Activated CD4-positive, alpha-beta memory T cell treated with anti-CD3 and anti-CD28 coated beads, Interleukin-2, amount 10 ng/mL, durations not matched to agents 7 days and 5 days (primary cell): Measurements from ENCODE around the gene MKKS. TPM values are rescaled to one million over a fixed set of nuclear protein-coding genes. Genes with fewer than 3 reads are reported as not detected.

Experiments
- CTCF ChIA-PET: fragments of 350-600 bp; sonication (Branson Sonifier 250); formaldehyde crosslinking; loops from one replicate; lab custom pipeline; 2021; ENCODE audit warnings: antibody characterized with exemption, inconsistent platforms; lab: Charles Lee
- POLR2A ChIA-PET: fragments of 350-600 bp; sonication (Branson Sonifier 250); formaldehyde crosslinking; loops from one replicate; lab custom pipeline; 2021; ENCODE audit warnings: antibody characterized with exemption; lab: Charles Lee
- DNase-seq: peaks from one replicate; pipeline ENCODE4 v3.0.0-alpha.2; 2020
- H3K27ac Mint-ChIP-seq: one replicate; pipeline ENCODE4 v1.8.0; 2021; ENCODE audit warnings: mild to moderate bottlenecking, mixed read lengths
- H3K27me3 Mint-ChIP-seq: one replicate; pipeline ENCODE4 v1.8.0; 2021; ENCODE audit warnings: mixed read lengths
- H3K36me3 Mint-ChIP-seq: one replicate; pipeline ENCODE4 v1.8.0; 2021; ENCODE audit warnings: low read depth, mixed read lengths
- H3K4me1 Mint-ChIP-seq: one replicate; pipeline ENCODE4 v1.8.0; 2021; ENCODE audit warnings: mixed read lengths
- H3K4me3 Mint-ChIP-seq: one replicate; pipeline ENCODE4 v1.8.0; 2021; ENCODE audit warnings: mild to moderate bottlenecking, mixed read lengths
- H3K9me3 Mint-ChIP-seq: one replicate; pipeline ENCODE4 v1.8.0; 2021; ENCODE audit warnings: mixed read lengths
- total RNA-seq, 2 experiments: library from RNA; stranded (reverse); gene quantifications; one replicate each; pipeline ENCODE4 v1.2.3, GENCODE V29; 2021

Gene MKKS
- total RNA-seq, 2 experiments from 2014 or later: 7.1 to 8.2 TPM

DNA sequence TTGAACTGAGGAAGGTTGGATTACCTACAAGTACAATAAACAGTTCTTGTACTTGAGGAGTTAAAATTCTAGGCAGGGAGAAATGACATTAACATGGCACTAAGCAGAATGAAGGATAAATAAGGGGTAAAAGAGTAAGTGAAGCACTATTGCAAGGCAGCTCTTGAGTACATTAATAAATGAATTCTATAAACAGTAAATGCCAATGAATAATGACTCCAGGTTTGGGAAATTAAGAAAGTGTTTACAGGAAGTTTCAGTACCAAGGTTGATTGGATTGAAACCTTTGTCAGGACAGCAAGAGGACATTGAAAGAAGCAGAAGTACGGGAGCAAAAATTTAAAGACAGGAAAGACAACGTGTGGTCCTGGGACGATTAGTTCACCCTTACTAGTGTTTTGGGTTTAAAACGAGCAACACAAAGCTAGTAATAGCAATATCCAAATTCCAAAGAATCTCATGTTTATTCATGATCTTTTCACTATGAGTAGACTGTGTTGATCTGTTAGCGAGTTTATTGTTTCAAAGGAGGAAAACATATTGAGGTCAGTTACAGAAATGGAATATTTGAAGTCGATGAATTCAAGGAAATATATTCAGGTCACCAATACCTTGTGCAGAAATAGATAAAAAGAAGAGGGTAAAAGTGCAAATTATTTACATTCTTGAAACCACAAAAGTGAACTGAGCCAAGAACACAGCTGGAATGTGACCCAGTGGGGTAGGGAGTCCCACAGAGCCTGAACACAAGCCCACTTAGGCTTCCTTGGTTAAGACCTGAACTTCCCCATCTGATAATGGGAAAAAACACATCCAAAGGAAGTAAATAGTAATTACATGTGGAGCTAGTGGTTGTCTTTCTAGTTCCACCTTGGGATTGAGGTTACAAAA lies 80.8 kb downstream of the MKKS start:
- H3K36me3 Mint-ChIP-seq: no peaks in the 10 kb centered on the region
- no peak for DNase-seq
- H3K27me3 Mint-ChIP-seq: no peaks in the 10 kb centered on the region
- peaks cover 30% of the 10 kb centered on the region for H3K4me1 Mint-ChIP-seq
- H3K4me3 Mint-ChIP-seq: no peak overlapping the region
- ChIA-PET CTCF (interaction anchor here (1.0 kb wide), 1 partner anchor 37 kb away, joined by 3 read pairs; no protein-coding TSS in a partner anchor), POLR2A (interaction anchor here (0.6 kb wide), 1 partner anchor 82 kb away, joined by 3 read pairs; the partner anchor contains the start of gene SLX4IP)
- H3K9me3 Mint-ChIP-seq: no peaks in the 10 kb centered on the region
- H3K27ac Mint-ChIP-seq: no peak overlapping the region

Other genes starting within 250 kb of the MKKS start
- gene SNAP25, start 215.4 kb downstream of the MKKS start, total RNA-seq: under 1 TPM; 0.18 to 0.23 TPM
- gene SLX4IP, start 1.1 kb upstream of the MKKS start, total RNA-seq: 1 to 10 TPM; 6.2 TPM
- under 1 TPM; 0.15 to 0.30 TPM for gene JAG1, start 239.8 kb upstream of the MKKS start, total RNA-seq